Lung (tissue), 12 donors: ENCODE measurements around the gene SIKE1. TPM values are rescaled to one million over a fixed set of nuclear protein-coding genes. Genes with fewer than 3 reads are reported as not detected.
A peak's percentile ranks its signal among the peaks of the same experiment; 100 is the strongest.

Source experiments
- ATAC-seq: fragments of 200-7000 bp; cut with Tn5 transposase; one replicate; pipeline ENCODE4 v1.9.1; 2020; ENCODE audit warnings: moderate number of reproducible peaks; ENCODE audit not compliant: insufficient read depth, low FRiP score
- DNase-seq, 3 donors: peaks; one replicate each; pipeline ENCODE4 v3.0.0-alpha.2; 2013 to 2017
- H3K27ac ChIP-seq, 2 donors: one replicate each; pipeline ENCODE4 v1.5.1; 2013; ENCODE audit warnings: mild to moderate bottlenecking in 2 of 2, moderate library complexity in 2 of 2, control low read depth in 1 of 2, inconsistent platforms in 1 of 2, low read depth in 1 of 2, low read length in 1 of 2
- H3K27me3 ChIP-seq, 3 donors: one replicate each; pipeline ENCODE4 v1.5.1; 2013; ENCODE audit warnings: low read length in 2 of 3; ENCODE audit not compliant: control insufficient read depth in 3 of 3, insufficient read depth in 3 of 3
- H3K36me3 ChIP-seq, 4 donors: one replicate each; pipeline ENCODE4 v1.5.1; 2013; ENCODE audit warnings: low read length in 4 of 4, mild to moderate bottlenecking in 1 of 4, moderate library complexity in 1 of 4; ENCODE audit not compliant: control insufficient read depth in 4 of 4, insufficient read depth in 4 of 4
- H3K4me1 ChIP-seq, 5 donors: one replicate each; pipeline ENCODE4 v1.5.1; 2013; ENCODE audit warnings: low read length in 5 of 5, mild to moderate bottlenecking in 2 of 5, moderate library complexity in 1 of 5; ENCODE audit not compliant: control insufficient read depth in 5 of 5, insufficient read depth in 5 of 5
- H3K4me3 ChIP-seq: one replicate; pipeline ENCODE4 v1.5.1; 2013; ENCODE audit warnings: mild to moderate bottlenecking, control low read depth, moderate library complexity
- H3K9ac ChIP-seq, 2 donors: one replicate each; pipeline ENCODE4 v1.5.1; 2013; ENCODE audit warnings: low read length in 2 of 2, control low read depth in 1 of 2; ENCODE audit not compliant: insufficient read depth in 1 of 2
- H3K9me3 ChIP-seq, 4 donors: one replicate each; pipeline ENCODE4 v1.5.1; 2013; ENCODE audit warnings: low read length in 3 of 4, mild to moderate bottlenecking in 1 of 4, moderate library complexity in 1 of 4; ENCODE audit not compliant: control insufficient read depth in 4 of 4, insufficient read depth in 3 of 4
- CTCF ChIP-seq: IDR thresholded peaks from 2 replicates; pipeline ENCODE4 v1.5.1; 2012; ENCODE audit warnings: mild to moderate bottlenecking; ENCODE audit errors: control extremely low read depth, extremely low read depth
- WGBS, 2 donors: extraction: QIAGEN DNeasy Blood & Tissue Kit; methylation state at CpG; one replicate each; pipeline ENCODE4 v1.1.7; 2013; 5-methylcytosine and 5-hydroxymethylcytosine counted together
- polyA plus RNA-seq, 2 donors: library from polyadenylated mRNA; stranded (reverse); fragments of 200-250 nt; gene quantifications; one replicate each; pipeline ENCODE4 v1.2.1, GENCODE V29; 2013
- total RNA-seq, 2 donors: library from RNA; depleted of rRNA in 1 of 2; stranded (reverse); fragments of >200 nt in 1 of 2; gene quantifications; one replicate each; pipeline ENCODE4 v1.2.1, GENCODE V29; 2014 to 2021
- donor health status: control.
- donor health status: control.
- donor health status: Bipolar disorder and iron deficiency.
- donor health status: healthy.
- donor health status: DM: yes; HTN: yes; CAD: no.

Gene SIKE1
- total and polyA plus RNA-seq, 4 donors = 17.2 to 71.5 (median 32.9) TPM

- peaks cover 0 to 9% (median 0%) of the 10 kb centered on the region in 5 donors for H3K4me1 ChIP-seq
- peaks cover 15 to 28% (median 18%) of the 10 kb centered on the region in 4 donors for H3K36me3 ChIP-seq
- ATAC-seq (no peak), DNase-seq (no peak)
- no peak overlapping the region for H3K27ac ChIP-seq
- no peak overlapping the region for H3K9ac ChIP-seq
- TF ChIP-seq CTCF = no peak
- H3K27me3 ChIP-seq = no peaks in the 10 kb centered on the region
- no peak overlapping the region for H3K4me3 ChIP-seq
- H3K9me3 ChIP-seq = no peaks in the 10 kb centered on the region
- 93 to 98% methylated on average over 1 of the region's 1 CpG for WGBS, 2 donors
These were observed 40.2 kb downstream of the SIKE1 start for GRCh38 chr1:114740331-114740730.

- ATAC-seq (no peak), DNase-seq (no peak)
- peaks cover 21 to 44% (median 32%) of the 10 kb centered on the region in 4 donors for H3K36me3 ChIP-seq
- no peaks in the 10 kb centered on the region for H3K9me3 ChIP-seq
- WGBS, 2 donors = 95 to 97% methylated on average over 6 of the region's 6 CpGs
- no peak overlapping the region for H3K9ac ChIP-seq
- no peak for TF ChIP-seq CTCF
- no peak overlapping the region for H3K4me3 ChIP-seq
- H3K4me1 ChIP-seq = peaks cover 0 to 7% (median 0%) of the 10 kb centered on the region in 5 donors
- H3K27ac ChIP-seq = no peak overlapping the region
- H3K27me3 ChIP-seq = no peaks in the 10 kb centered on the region
These were observed 43.1 kb downstream of the SIKE1 start for GRCh38 chr1:114737314-114737849.

- no peak for ATAC-seq
- Histone ChIP-seq H3K27me3 (no peaks in the 10 kb centered on the region), H3K4me1 (peaks cover 0 to 4% (median 0%) of the 10 kb centered on the region in 5 donors), H3K4me3 (no peak overlapping the region), H3K9ac (no peak overlapping the region), H3K9me3 (no peaks in the 10 kb centered on the region), H3K27ac (no peak overlapping the region), H3K36me3 (peaks cover 21 to 51% (median 32%) of the 10 kb centered on the region in 4 donors)
- WGBS, 2 donors = 97 to 98% methylated on average over 1 of the region's 1 CpG
- no peak for DNase-seq
- TF ChIP-seq CTCF = no peak
These were observed 45.0 kb downstream of the SIKE1 start for GRCh38 chr1:114735479-114735878.

- Histone ChIP-seq H3K9ac (no peak overlapping the region), H3K36me3 (peaks cover 25 to 72% (median 43%) of the 10 kb centered on the region in 4 donors), H3K4me3 (no peak overlapping the region), H3K27me3 (no peaks in the 10 kb centered on the region), H3K27ac (no peak overlapping the region), H3K9me3 (no peaks in the 10 kb centered on the region), H3K4me1 (peaks cover 0 to 4% (median 0%) of the 10 kb centered on the region in 5 donors)
- ATAC-seq (no peak), DNase-seq (peak in 2 of 3 donors; percentile 7 to 12)
- WGBS, 2 donors = 95 to 100% methylated on average over 1 of the region's 1 CpG
- no peak for TF ChIP-seq CTCF
These were observed 50.7 kb downstream of the SIKE1 start for GRCh38 chr1:114729782-114730181.
